Measurements from ENCODE around the gene ZNF727.
"Not testable (repeated sequence)": the region's sequence is repeated elsewhere in the genome, so short reads cannot be mapped to it uniquely, and the experiment has no call there.

The ZNF727 gene

DNA sequence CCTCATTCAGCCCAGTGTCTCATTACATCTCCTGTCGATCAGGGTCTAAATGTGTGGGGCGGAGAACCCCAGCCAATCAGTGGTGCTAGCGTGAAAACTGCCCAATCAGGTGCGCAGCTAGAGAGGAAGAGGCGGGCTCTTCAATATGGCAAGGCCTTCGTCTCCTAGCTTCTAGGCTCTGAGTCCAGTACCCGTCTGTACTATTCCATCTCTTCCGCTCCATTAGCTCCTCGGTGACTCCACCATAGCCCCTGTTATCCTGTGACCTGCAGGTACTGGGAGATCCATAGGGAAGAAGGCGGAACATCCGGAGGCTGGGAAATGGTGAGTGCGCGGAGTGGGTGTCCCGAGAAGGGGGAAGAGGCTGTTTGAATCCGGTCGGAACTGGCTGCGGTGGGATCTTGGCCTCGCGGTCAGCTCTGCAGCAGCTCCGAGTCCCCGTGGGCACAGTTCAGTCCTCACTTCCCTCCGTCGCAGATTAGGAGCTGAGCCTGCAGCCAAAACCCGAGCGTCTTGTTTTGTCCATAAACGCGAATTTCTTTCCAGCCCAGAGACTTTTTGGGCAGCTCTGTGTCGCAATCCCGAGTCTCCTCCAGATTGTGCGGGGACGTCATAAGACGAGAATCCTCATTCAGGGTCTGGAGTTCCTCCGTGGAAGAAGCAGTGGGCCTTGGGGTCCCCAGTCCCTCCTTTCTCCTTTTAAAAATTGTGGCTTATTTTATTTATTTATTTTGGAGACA is at the start of gene ZNF727:
ZNF727 (plus strand) TSS at position 134 of the 740 bp plus-strand sequence; CDS start at position 322, 188 bp downstream.
- peak; percentile 89 for DNase-seq

DNA sequence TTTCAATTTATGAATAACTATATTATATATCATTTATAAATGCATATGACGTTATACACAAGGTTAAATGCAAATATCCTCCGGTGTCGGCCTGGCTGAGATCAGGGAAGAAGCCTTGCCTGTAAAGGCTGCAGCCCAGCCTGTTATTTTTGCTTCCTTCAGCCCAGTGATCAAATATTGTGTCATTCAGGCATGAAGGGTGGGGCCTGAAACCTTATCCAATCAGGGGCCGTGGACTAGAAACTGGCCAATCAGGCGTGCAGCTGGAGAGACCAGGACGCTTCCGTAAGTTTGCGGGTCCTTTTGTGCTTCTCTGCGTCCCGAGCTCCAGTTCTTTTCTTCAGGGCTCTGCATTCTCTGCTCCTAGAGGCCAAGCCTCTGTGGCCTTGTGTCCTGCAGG is 46.7 kb upstream of the ZNF727 start, which contains the start of gene ZNF722:
ZNF722 (plus strand) TSS at position 301 of the 400 bp plus-strand sequence. CDS start 113 bp downstream, outside the sequence.
- no peak for DNase-seq

DNA sequence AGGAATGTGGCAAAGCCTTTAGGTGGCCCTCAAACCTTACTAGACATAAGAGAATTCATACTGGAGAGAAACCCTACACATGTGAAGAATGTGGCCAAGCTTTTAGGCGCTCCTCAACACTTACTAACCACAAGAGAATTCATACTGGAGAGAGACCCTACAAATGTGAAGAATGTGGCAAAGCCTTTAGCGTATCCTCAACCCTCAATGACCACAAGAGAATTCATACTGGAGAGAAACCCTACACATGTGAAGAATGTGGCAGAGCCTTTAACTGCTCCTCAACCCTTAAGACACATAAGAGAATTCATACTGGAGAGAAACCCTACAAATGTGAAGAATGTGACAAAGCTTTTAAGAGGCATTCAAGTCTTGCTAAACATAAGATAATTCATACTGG is 29.7 kb upstream of the ZNF727 start:
- not testable (repeated sequence) for DNase-seq

DNA sequence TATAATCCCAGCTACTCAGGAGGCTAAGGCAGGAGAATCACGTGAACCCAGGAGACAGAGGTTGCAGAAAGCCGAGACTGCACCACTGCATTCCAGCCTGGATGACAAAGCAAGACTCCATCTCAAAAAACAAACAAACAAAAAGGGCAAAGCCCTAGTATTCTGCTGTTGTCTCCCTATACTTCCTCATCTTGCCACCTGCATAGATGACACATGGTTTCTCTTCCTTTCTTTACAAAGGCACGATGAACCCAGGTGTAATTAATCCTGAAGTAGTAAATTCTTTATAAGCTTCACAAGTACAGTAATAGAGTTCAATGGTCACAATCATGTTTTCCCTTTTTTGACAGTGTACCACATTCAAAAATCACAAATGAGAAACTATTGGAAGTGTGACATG is 9.8 kb upstream of the ZNF727 start:
- no peak for DNase-seq

DNA sequence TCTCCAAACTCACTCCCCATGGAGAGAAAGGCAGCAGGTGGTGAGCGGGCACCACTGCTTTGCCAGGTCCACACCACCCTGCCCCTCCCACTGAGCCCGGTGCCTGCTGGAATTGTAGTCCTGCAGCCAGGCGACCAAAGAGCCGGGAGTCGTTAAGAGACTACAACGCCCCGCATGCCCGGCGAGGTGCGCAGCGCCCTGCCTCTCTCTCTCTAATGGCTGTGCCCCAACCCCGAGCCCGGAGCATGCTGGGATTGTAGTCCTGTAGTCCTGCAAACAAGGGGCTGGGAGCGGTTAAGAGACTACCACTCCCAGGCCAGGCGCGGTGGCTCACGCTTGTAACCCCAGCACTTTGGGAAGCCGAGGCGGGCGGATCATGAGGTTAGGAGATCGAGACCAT is 8.1 kb upstream of the ZNF727 start:
- DNase-seq, result no peak

DNA sequence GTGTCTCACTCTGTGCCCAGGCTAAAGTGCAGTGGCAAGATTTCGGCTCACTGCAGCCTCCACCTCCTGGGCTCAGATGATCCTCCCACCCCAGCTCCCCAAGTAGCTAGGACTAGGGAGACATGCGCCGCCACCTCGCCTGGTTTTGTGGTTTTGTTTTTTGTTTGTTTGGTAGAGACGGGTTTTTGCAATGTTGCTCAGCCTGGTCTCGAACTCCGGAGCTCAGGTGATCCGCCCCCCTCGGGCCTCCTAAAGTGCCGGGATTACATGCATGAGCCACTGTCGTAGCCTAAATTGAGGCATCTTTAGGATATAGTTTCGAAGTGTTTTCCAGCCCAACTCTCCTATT is 781 bp downstream of the ZNF727 start:
- no peak for DNase-seq

DNA sequence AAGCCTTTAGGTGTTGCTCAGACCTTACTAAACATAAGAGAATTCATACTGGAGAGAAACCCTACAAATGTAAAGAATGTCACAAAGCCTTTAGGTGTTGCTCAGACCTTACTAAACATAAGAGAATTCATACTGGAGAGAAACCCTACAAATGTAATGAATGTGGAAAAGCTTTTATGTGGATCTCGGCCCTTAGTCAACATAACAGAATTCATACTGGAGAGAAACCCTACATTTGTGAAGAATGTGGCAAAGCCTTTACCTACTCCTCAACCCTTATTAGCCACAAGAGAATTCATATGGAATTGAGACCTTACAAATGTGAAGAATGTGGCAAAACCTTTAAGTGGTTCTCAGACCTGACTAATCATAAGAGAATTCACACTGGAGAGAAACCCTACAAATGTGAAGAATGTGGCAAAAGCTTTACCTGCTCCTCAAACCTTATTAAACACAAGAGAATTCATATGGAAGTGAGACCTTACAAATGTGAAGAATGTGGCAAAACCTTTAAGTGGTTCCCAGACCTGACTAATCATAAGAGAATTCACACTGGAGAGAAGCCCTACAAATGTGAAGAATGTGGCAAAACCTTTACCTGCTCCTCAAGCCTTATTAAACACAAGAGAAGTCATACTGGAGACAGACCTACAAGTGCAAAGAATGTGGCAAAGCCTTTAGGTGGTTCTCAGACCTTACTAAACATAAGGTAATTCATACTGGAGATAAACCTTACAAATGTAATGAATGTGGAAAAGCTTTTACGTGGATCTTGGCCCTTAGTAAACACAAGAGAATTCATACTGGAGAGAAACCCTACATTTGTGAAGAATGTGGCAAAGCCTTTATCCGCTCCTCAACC is 32.8 kb downstream of the ZNF727 start:
- not testable (repeated sequence) for DNase-seq

DNA sequence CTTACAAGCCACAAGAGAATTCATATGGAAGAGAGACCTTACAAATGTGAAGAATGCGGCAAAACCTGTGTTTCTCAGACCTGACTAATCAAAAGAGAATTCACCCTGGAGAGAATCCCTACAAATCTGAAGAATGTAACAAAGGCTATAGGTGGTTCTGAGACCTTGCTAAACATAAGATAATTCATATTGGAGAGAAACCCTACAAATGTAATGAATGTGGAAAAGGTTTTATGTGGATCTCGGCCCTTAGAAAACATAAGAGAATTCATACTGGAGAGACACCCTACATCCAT is 33.4 kb downstream of the ZNF727 start:
- no peak for DNase-seq

DNA sequence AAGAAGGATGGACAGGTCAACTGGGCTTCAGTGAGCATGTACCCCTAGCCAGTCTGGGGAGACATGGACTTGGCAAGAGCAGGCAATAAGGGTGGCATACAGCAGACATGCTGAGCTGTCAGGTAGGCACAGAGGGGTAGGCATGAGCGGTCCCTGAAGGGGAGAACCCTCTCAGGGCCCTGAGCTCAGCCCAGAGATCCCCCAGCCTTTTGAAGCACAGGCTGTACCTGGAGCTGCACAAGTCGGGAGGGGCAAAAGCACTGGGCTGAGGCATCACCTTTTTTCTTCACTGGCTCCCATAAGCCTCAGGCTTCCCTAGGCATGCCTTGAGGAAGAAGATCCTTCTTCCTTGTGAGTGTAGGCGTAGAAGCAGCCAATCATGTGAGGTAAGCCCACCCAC is 42.3 kb downstream of the ZNF727 start:
- no peak for DNase-seq

DNA sequence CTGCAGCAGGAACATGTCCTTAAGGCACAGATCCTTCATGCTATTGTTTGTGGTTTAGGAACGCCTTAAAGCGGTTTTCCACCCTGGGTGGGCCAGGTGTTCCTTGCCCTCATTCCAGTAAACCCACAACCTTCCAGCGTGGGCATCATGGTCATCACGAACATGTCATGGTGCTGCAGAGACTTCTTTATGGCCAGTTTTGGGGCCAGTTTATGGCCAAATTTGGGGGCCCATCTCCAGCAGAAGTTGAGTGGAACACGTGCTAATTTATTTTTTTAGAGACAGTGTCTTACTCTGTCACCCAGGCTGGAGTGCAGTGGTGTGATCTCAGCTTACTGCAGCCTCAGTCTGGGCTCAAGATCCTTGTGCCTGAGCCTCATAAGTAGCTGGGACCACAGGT is 43.6 kb downstream of the ZNF727 start:
- not testable (repeated sequence) for DNase-seq

Measured in NCI-H1105 treated with DMSO at 0.1 percent for 48 hours (cell line).